ENCODE measurements around the gene APP. TPM values are rescaled to one million over a fixed set of nuclear protein-coding genes. Genes with fewer than 3 reads are reported as not detected.

The APP gene
- total and polyA plus RNA-seq, 10 of the 15 experiments (the other 5 are each of a cell fraction or from before 2014, with no cell fraction given) = 8.8 to 94.9 (median 51.0) TPM

GRCh38 chr21:26042181-26042876, 128.2 kb downstream of the APP start:
- H3K27ac ChIP-seq (ENCODE audit: control insufficient read depth, insufficient read depth) = no peak overlapping the region
- in situ Hi-C loops (cut with MboI) = no loop called here
- no peaks in the 10 kb centered on the region for H3K36me3 ChIP-seq (ENCODE audit: control insufficient read depth in 2 of 2, insufficient read depth in 2 of 2, low read length in 1 of 2)
- SMC1A ChIA-PET (ENCODE audit: uncharacterized antibody, unreplicated experiment) = no interaction called here
- H3K27me3 ChIP-seq (replicated peaks in 1 of 2; ENCODE audit: control insufficient read depth in 2 of 2, insufficient read depth in 2 of 2, low read length in 1 of 2) = no peaks in the 10 kb centered on the region
- H3K79me2 ChIP-seq (ENCODE audit: control insufficient read depth, insufficient read depth, low read length) = no peaks in the 10 kb centered on the region
- BruUV-seq (replicated peaks) = no TSS peak
- H4K20me1 ChIP-seq (ENCODE audit: control insufficient read depth, insufficient read depth) = no peaks in the 10 kb centered on the region
- FAIRE-seq = no peak
- H3K4me2 ChIP-seq (ENCODE audit: control insufficient read depth, insufficient read depth) = no peak overlapping the region
- H3K9ac ChIP-seq (ENCODE audit: control insufficient read depth, insufficient read depth, low read length) = no peak overlapping the region
- no peaks in the 10 kb centered on the region for H3K9me3 ChIP-seq (replicated peaks; ENCODE audit: control insufficient read depth, insufficient read depth, low read length)
- no peak for ATAC-seq
- POLR2A ChIA-PET = no interaction called here
- no peak for TF ChIP-seq IRF4 (IDR thresholded peaks at IDR 0.05; ENCODE audit: low read depth, low read length)
- no peak for TF ChIP-seq IKZF2 (IDR thresholded peaks at IDR 0.05)
- no peak for TF ChIP-seq CHD4 (IDR thresholded peaks at IDR 0.05)
- no peak for TF ChIP-seq LARP7 (IDR thresholded peaks at IDR 0.05)
- TF ChIP-seq NR2F1 (conservative IDR thresholded peaks at IDR 0.05) = no peak
- no peak for TF ChIP-seq DPF2 (IDR thresholded peaks at IDR 0.05)
- no peak overlapping the region for H3K4me3 ChIP-seq
- 0% methylated on average over 3 of the region's 3 CpGs for WGBS (ENCODE audit: insufficient coverage, insufficient replicate concordance, low lambda C conversion rate, missing lambda C conversion rate)
- intact Hi-C loops (cut with micrococcal nuclease; ENCODE audit: unreplicated experiment) = no loop called here
- DNase-seq (ENCODE audit: low read depth, low spot score) = no peak
- H3K4me1 ChIP-seq (ENCODE audit: control insufficient read depth, insufficient read depth, low read length) = no peaks in the 10 kb centered on the region
- CTCF ChIA-PET = interaction anchor here (1.1 kb wide), 1 partner anchor 46 kb away, joined by 3 read pairs; no protein-coding TSS in a partner anchor
- H2AFZ ChIP-seq (ENCODE audit: control insufficient read depth, low read depth, low read length) = no peak overlapping the region
- RAD21 ChIA-PET (ENCODE audit: unreplicated experiment) = no interaction called here

DNA sequence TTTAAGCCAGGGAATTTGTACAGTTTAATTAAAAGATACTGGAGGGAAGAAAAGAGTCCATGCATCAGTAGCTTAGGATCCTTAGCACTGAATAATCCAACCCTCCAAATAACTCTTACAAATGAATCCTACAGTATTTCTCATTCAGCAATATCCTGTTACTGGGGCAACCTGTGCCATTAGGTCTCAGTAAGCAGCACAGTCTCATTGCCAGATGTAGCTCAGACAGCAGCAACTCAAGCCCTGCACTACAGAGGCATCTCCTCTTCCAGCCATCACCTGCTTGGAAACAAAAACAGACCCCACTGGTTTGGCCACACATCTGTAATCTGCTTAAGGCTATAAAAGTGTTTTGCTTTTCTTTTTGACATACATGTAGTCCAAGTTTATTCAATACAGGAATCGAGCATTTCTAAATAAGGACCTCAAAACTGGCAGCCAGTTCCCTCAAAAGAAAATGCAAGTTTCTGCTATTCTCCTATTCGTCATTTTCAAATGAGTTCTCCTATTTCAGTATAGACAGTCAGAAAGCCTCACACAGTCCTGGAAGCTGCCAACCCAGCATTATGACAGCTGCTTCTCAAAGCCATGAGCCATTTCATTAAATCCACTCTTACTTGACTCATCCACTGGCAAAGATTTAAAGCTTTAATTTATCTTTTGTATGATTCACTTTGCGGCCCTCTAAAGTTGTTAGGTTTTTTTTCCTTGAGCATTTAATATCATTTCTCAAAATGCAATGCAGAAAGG, 129.0 kb downstream of the APP start:
- ChIA-PET CTCF (interaction anchor here (1.1 kb wide), 1 partner anchor 47 kb away, joined by 3 read pairs; no protein-coding TSS in a partner anchor), POLR2A (no interaction called here), SMC1A (ENCODE audit: uncharacterized antibody, unreplicated experiment) (no interaction called here), RAD21 (ENCODE audit: unreplicated experiment) (no interaction called here)
- Histone ChIP-seq H3K36me3 (ENCODE audit: control insufficient read depth in 2 of 2, insufficient read depth in 2 of 2, low read length in 1 of 2) (no peaks in the 10 kb centered on the region), H3K27me3 (replicated peaks in 1 of 2; ENCODE audit: control insufficient read depth in 2 of 2, insufficient read depth in 2 of 2, low read length in 1 of 2) (no peaks in the 10 kb centered on the region), H3K27ac (ENCODE audit: control insufficient read depth, insufficient read depth) (no peak overlapping the region), H3K9ac (ENCODE audit: control insufficient read depth, insufficient read depth, low read length) (no peak overlapping the region), H3K4me1 (ENCODE audit: control insufficient read depth, insufficient read depth, low read length) (no peaks in the 10 kb centered on the region), H3K4me3 (no peak overlapping the region), H3K79me2 (ENCODE audit: control insufficient read depth, insufficient read depth, low read length) (no peaks in the 10 kb centered on the region), H4K20me1 (ENCODE audit: control insufficient read depth, insufficient read depth) (no peaks in the 10 kb centered on the region), H3K9me3 (replicated peaks; ENCODE audit: control insufficient read depth, insufficient read depth, low read length) (no peaks in the 10 kb centered on the region), H3K4me2 (ENCODE audit: control insufficient read depth, insufficient read depth) (no peak overlapping the region), H2AFZ (ENCODE audit: control insufficient read depth, low read depth, low read length) (no peak overlapping the region)
- DNase-seq (ENCODE audit: low read depth, low spot score) (no peak), FAIRE-seq (no peak), ATAC-seq (no peak)
- WGBS (ENCODE audit: insufficient coverage, insufficient replicate concordance, low lambda C conversion rate, missing lambda C conversion rate) = 0% methylated on average over 3 of the region's 3 CpGs
- in situ Hi-C loops (cut with MboI) (no loop called here), intact Hi-C loops (cut with micrococcal nuclease; ENCODE audit: unreplicated experiment) (no loop called here)
- no TSS peak for BruUV-seq (replicated peaks)
- no peak for TF ChIP-seq NFIC (IDR thresholded peaks at IDR 0.05; ENCODE audit: low read depth, low read length)
- no peak for TF ChIP-seq CREM (IDR thresholded peaks at IDR 0.05; ENCODE audit: low read depth)
- TF ChIP-seq, protein P1, sequence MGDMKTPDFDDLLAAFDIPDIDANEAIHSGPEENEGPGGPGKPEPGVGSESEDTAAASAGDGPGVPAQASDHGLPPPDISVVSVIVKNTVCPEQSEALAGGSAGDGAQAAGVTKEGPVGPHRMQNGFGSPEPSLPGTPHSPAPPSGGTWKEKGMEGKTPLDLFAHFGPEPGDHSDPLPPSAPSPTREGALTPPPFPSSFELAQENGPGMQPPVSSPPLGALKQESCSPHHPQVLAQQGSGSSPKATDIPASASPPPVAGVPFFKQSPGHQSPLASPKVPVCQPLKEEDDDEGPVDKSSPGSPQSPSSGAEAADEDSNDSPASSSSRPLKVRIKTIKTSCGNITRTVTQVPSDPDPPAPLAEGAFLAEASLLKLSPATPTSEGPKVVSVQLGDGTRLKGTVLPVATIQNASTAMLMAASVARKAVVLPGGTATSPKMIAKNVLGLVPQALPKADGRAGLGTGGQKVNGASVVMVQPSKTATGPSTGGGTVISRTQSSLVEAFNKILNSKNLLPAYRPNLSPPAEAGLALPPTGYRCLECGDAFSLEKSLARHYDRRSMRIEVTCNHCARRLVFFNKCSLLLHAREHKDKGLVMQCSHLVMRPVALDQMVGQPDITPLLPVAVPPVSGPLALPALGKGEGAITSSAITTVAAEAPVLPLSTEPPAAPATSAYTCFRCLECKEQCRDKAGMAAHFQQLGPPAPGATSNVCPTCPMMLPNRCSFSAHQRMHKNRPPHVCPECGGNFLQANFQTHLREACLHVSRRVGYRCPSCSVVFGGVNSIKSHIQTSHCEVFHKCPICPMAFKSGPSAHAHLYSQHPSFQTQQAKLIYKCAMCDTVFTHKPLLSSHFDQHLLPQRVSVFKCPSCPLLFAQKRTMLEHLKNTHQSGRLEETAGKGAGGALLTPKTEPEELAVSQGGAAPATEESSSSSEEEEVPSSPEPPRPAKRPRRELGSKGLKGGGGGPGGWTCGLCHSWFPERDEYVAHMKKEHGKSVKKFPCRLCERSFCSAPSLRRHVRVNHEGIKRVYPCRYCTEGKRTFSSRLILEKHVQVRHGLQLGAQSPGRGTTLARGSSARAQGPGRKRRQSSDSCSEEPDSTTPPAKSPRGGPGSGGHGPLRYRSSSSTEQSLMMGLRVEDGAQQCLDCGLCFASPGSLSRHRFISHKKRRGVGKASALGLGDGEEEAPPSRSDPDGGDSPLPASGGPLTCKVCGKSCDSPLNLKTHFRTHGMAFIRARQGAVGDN (IDR thresholded peaks at IDR 0.05) = no peak
- no peak for TF ChIP-seq BMI1 (IDR thresholded peaks at IDR 0.05; ENCODE audit: borderline replicate concordance)
- TF ChIP-seq, protein P2, sequence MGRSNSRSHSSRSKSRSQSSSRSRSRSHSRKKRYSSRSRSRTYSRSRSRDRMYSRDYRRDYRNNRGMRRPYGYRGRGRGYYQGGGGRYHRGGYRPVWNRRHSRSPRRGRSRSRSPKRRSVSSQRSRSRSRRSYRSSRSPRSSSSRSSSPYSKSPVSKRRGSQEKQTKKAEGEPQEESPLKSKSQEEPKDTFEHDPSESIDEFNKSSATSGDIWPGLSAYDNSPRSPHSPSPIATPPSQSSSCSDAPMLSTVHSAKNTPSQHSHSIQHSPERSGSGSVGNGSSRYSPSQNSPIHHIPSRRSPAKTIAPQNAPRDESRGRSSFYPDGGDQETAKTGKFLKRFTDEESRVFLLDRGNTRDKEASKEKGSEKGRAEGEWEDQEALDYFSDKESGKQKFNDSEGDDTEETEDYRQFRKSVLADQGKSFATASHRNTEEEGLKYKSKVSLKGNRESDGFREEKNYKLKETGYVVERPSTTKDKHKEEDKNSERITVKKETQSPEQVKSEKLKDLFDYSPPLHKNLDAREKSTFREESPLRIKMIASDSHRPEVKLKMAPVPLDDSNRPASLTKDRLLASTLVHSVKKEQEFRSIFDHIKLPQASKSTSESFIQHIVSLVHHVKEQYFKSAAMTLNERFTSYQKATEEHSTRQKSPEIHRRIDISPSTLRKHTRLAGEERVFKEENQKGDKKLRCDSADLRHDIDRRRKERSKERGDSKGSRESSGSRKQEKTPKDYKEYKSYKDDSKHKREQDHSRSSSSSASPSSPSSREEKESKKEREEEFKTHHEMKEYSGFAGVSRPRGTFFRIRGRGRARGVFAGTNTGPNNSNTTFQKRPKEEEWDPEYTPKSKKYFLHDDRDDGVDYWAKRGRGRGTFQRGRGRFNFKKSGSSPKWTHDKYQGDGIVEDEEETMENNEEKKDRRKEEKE (IDR thresholded peaks at IDR 0.05) = no peak

All from GM12878 (cell line).